Right atrium auricular region (tissue), 2 donors: ENCODE results near the gene PEPD. TPM values are rescaled to one million over a fixed set of nuclear protein-coding genes. Genes with fewer than 3 reads are reported as not detected.

Experiments
- DNase-seq: peaks from one replicate; pipeline ENCODE4 v3.0.0-alpha.2; 2019; ENCODE audit warnings: low spot score
- H3K27ac ChIP-seq, 2 donors: fragments of 200-600 bp; sonication (generic); 1 replicate in 1 of 2; 2 replicates in 1 of 2; pipeline ENCODE4 v1.5.1; 2016 to 2019
- H3K27me3 ChIP-seq, 2 donors: fragments of 200-600 bp; sonication (generic); one replicate each; pipeline versions ENCODE4 v1.5.1 to v1.6.0; 2017 to 2019
- H3K36me3 ChIP-seq: fragments of 200-600 bp; sonication (generic); one replicate; pipeline ENCODE4 v1.5.1; 2016
- H3K4me1 ChIP-seq, 2 donors: fragments of 200-600 bp; sonication (generic); one replicate each; pipeline versions ENCODE4 v1.5.1 to v1.6.0; 2017 to 2019
- H3K4me3 ChIP-seq, 2 donors: fragments of 200-600 bp; sonication (generic); 1 replicate in 1 of 2; 2 replicates in 1 of 2; pipeline ENCODE4 v1.5.1; 2017 to 2019; ENCODE audit warnings: mild to moderate bottlenecking in 1 of 2, moderate library complexity in 1 of 2
- H3K9me3 ChIP-seq, 2 donors: fragments of 200-600 bp; sonication (generic); one replicate each; pipeline ENCODE4 v1.5.1; 2019
- CTCF ChIP-seq, 2 donors: fragments of 200-600 bp; sonication (generic); IDR thresholded peaks; one replicate each; pipeline ENCODE4 v1.5.1; 2019; ENCODE audit warnings: antibody characterized with exemption in 2 of 2
- total RNA-seq, 2 donors: library from RNA; depleted of rRNA; stranded (reverse); fragments of >200 nt; gene quantifications; one replicate each; pipeline ENCODE4 v1.1.0, GENCODE V29; 2016

PEPD gene
- total RNA-seq, 2 donors from 2014 or later = 27.1 to 38.9 TPM

GRCh38 chr19:33552191-33552927 is 30.8 kb upstream of the PEPD start:
- no peak for TF ChIP-seq CTCF (IDR thresholded peaks at IDR 0.05)
- Histone ChIP-seq H3K27me3 (no peaks in the 10 kb centered on the region), H3K4me1 (no peaks in the 10 kb centered on the region), H3K4me3 (no peak overlapping the region), H3K36me3 (no peaks in the 10 kb centered on the region), H3K27ac (no peak overlapping the region), H3K9me3 (no peaks in the 10 kb centered on the region)
- no peak for DNase-seq

GRCh38 chr19:33551676-33552075 is 30.1 kb upstream of the PEPD start:
- no peak for TF ChIP-seq CTCF (IDR thresholded peaks at IDR 0.05)
- Histone ChIP-seq H3K4me1 (no peaks in the 10 kb centered on the region), H3K4me3 (no peak overlapping the region), H3K9me3 (no peaks in the 10 kb centered on the region), H3K36me3 (no peaks in the 10 kb centered on the region), H3K27me3 (no peaks in the 10 kb centered on the region), H3K27ac (no peak overlapping the region)
- no peak for DNase-seq

DNA sequence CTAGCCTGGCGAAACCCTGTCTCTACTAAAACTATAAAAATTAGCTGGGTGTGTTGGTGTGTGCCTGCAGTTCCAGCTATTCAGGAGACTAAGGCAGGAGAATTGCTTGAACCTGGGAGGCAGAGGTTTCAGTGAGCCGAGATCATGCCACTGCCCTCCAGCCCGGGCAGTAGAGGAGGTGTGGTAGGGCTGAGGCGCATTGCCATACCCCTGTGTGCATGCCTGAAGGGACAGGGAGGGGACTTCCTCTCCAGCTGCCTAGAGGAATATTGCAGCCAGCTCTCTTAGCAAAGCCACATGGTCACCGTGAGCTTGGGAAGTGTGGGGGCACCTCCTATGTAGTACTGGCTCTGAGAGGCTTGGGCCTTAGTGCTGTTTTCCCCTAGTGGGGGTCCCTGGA is 29.2 kb upstream of the PEPD start:
- no peak for TF ChIP-seq CTCF (IDR thresholded peaks at IDR 0.05)

GRCh38 chr19:33547676-33548075 is 26.1 kb upstream of the PEPD start:
- no peak overlapping the region for H3K4me3 ChIP-seq
- H3K27me3 ChIP-seq = peaks cover 0 to 5% of the 10 kb centered on the region in 2 donors
- no peak for TF ChIP-seq CTCF (IDR thresholded peaks at IDR 0.05)
- DNase-seq = no peak
- no peaks in the 10 kb centered on the region for H3K36me3 ChIP-seq
- H3K27ac ChIP-seq = no peak overlapping the region
- H3K4me1 ChIP-seq = no peaks in the 10 kb centered on the region
- H3K9me3 ChIP-seq = no peaks in the 10 kb centered on the region

More for the DNA sequence above, 29.2 kb upstream of the PEPD start:
- H3K9me3 ChIP-seq = no peaks in the 10 kb centered on the region
- H3K36me3 ChIP-seq = no peaks in the 10 kb centered on the region
- no peak overlapping the region for H3K27ac ChIP-seq
- DNase-seq = no peak
- H3K27me3 ChIP-seq = no peaks in the 10 kb centered on the region
- no peak overlapping the region for H3K4me3 ChIP-seq
- no peaks in the 10 kb centered on the region for H3K4me1 ChIP-seq

DNA sequence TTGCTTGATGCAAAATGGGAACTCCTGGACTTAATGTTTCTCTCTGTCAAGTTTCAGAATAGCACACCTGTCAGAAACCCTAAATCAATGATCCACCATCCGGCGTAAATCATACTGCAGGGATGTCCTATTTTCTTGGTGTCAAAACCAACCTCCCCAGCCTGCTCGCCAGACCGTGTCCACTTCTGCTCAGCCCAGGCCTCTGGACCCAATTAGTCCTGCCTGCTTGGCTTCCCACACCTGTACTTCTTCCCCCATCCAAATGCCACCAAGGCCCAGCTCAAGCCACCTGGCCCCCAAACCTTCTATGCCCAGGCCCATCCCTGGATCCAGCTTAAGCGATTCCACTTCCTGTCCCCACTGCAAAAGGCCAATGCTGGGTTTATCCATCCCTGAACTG is 25.1 kb upstream of the PEPD start:
- TF ChIP-seq CTCF (IDR thresholded peaks at IDR 0.05) = no peak
- no peak for DNase-seq
- Histone ChIP-seq H3K36me3 (no peaks in the 10 kb centered on the region), H3K4me3 (no peak overlapping the region), H3K4me1 (no peaks in the 10 kb centered on the region), H3K27me3 (peaks cover 0 to 5% of the 10 kb centered on the region in 2 donors), H3K9me3 (no peaks in the 10 kb centered on the region), H3K27ac (no peak overlapping the region)
